WTC11 (cell line): Measurements from ENCODE around the gene YAP1. TPM values are rescaled to one million over a fixed set of nuclear protein-coding genes. Genes with fewer than 3 reads are reported as not detected.

ENCODE experiments used
- ATAC-seq: fragments of 200-7000 bp; cut with Tn5 transposase; 2 replicates; pipeline ENCODE4 v1.10.0; 2021; ENCODE audit warnings: mild to moderate bottlenecking, moderate library complexity
- CTCF ChIA-PET: fragments of 300-600 bp; sonication (Branson Sonifier 250); formaldehyde crosslinking; loops from one replicate; lab custom pipeline; 2021; ENCODE audit warnings: antibody characterized with exemption; lab: Charles Lee
- POLR2A ChIA-PET: fragments of 350-600 bp; sonication (Branson Sonifier 250); formaldehyde crosslinking; loops from one replicate; lab custom pipeline; 2021; ENCODE audit warnings: antibody characterized with exemption; lab: Charles Lee
- DNase-seq: peaks from one replicate; pipeline ENCODE4 v3.0.0; 2021; ENCODE audit warnings: low spot score
- H3K27ac Mint-ChIP-seq: 2 replicates; pipeline ENCODE4 v1.8.0; 2021; ENCODE audit warnings: mixed read lengths
- H3K27me3 Mint-ChIP-seq: 2 replicates; pipeline ENCODE4 v1.8.0; 2021; ENCODE audit warnings: low read depth, mild to moderate bottlenecking, moderate library complexity, mixed read lengths
- H3K36me3 Mint-ChIP-seq: 2 replicates; pipeline ENCODE4 v1.8.0; 2021; ENCODE audit warnings: mixed read lengths
- H3K4me1 Mint-ChIP-seq: 2 replicates; pipeline ENCODE4 v1.8.0; 2022; ENCODE audit warnings: mixed read lengths
- H3K4me3 Mint-ChIP-seq: 2 replicates; pipeline ENCODE4 v1.8.0; 2021; ENCODE audit warnings: mild to moderate bottlenecking, moderate library complexity, mixed read lengths
- H3K9me3 Mint-ChIP-seq: 2 replicates; pipeline ENCODE4 v1.8.0; 2021; ENCODE audit warnings: mixed read lengths
- E2F4 ChIP-seq: sonication (generic); formaldehyde crosslinking; IDR thresholded peaks from 2 replicates; pipeline ENCODE4 v1.8.1; 2022; ENCODE audit warnings: low read depth, mild to moderate bottlenecking, moderate library complexity, missing genetic modification reagents, borderline replicate concordance
- ELF4 ChIP-seq: sonication (generic); formaldehyde crosslinking; IDR thresholded peaks from 2 replicates; pipeline ENCODE4 v1.8.1; 2022; ENCODE audit warnings: low read depth, mild to moderate bottlenecking, moderate library complexity, missing genetic modification reagents
- NFATC4 ChIP-seq: fragments of 250-450 bp; sonication (Bioruptor Pico); IDR thresholded peaks from 2 replicates; pipeline ENCODE4 v1.9.0; 2021; ENCODE audit warnings: mild to moderate bottlenecking
- PRDM15 ChIP-seq: sonication (generic); formaldehyde crosslinking; IDR thresholded peaks from 2 replicates; pipeline ENCODE4 v1.8.0; 2022; ENCODE audit warnings: missing genetic modification reagents
- RELA ChIP-seq: sonication (generic); formaldehyde crosslinking; IDR thresholded peaks from 2 replicates; pipeline ENCODE4 v1.8.1; 2022; ENCODE audit warnings: missing genetic modification reagents, mild to moderate bottlenecking, borderline replicate concordance
- RORB ChIP-seq: fragments of 250-450 bp; sonication (Bioruptor Pico); IDR thresholded peaks from 2 replicates; pipeline ENCODE4 v1.9.0; 2021; ENCODE audit warnings: mild to moderate bottlenecking
- SMAD3 ChIP-seq: sonication (generic); formaldehyde crosslinking; IDR thresholded peaks from 2 replicates; pipeline ENCODE4 v1.8.0; 2022; ENCODE audit warnings: missing genetic modification reagents, mild to moderate bottlenecking, borderline replicate concordance
- SOX15 ChIP-seq: fragments of 250-450 bp; sonication (Bioruptor Pico); IDR thresholded peaks from 2 replicates; pipeline ENCODE4 v1.9.0; 2021; ENCODE audit warnings: mild to moderate bottlenecking
- SP1 ChIP-seq: sonication (generic); formaldehyde crosslinking; conservative IDR thresholded peaks from 2 replicates; pipeline ENCODE4 v1.8.1; 2022; ENCODE audit warnings: missing genetic modification reagents
- STAT6 ChIP-seq: sonication (generic); formaldehyde crosslinking; conservative IDR thresholded peaks from 2 replicates; pipeline ENCODE4 v1.8.1; 2023; ENCODE audit warnings: mild to moderate bottlenecking, low read depth, missing genetic modification reagents, moderate library complexity
- USF2 ChIP-seq: sonication (generic); formaldehyde crosslinking; IDR thresholded peaks from 2 replicates; pipeline ENCODE4 v1.8.1; 2023; ENCODE audit warnings: mild to moderate bottlenecking, missing genetic modification reagents, moderate library complexity
- ZBTB43 ChIP-seq: sonication (generic); formaldehyde crosslinking; IDR thresholded peaks from 2 replicates; pipeline ENCODE4 v1.8.1; 2023; ENCODE audit warnings: mild to moderate bottlenecking, missing genetic modification reagents
- ZMAT4 ChIP-seq: fragments of 250-450 bp; sonication (Bioruptor Pico); IDR thresholded peaks from 2 replicates; pipeline ENCODE4 v1.9.0; 2021; ENCODE audit warnings: mild to moderate bottlenecking
- ZNF232 ChIP-seq: sonication (generic); formaldehyde crosslinking; IDR thresholded peaks from 2 replicates; pipeline ENCODE4 v1.8.0; 2022; ENCODE audit warnings: mild to moderate bottlenecking, missing genetic modification reagents
- ZNF671 ChIP-seq: fragments of 250-450 bp; sonication (Bioruptor Pico); IDR thresholded peaks from 2 replicates; pipeline ENCODE4 v1.8.0; 2021; ENCODE audit warnings: mild to moderate bottlenecking
- total RNA-seq: library from RNA; stranded (reverse); gene quantifications from 3 replicates; pipeline ENCODE4 v1.2.3, GENCODE V29; 2021

YAP1 gene
- total RNA-seq, 1 experiment from 2014 or later: 88.7 TPM

GRCh38 chr11:102153082-102153481, 42.8 kb downstream of the YAP1 start (continued):
- TF ChIP-seq ZMAT4 (CRISPR knock-in tag): no peak

- ATAC-seq (no peak), DNase-seq (no peak)
- CTCF ChIA-PET: no interaction called here
- Mint-ChIP-seq H3K36me3 (no peaks in the 10 kb centered on the region), H3K9me3 (no peaks in the 10 kb centered on the region), H3K27me3 (no peaks in the 10 kb centered on the region), H3K4me1 (peaks cover 42% of the 10 kb centered on the region), H3K4me3 (no peak overlapping the region), H3K27ac (no peak overlapping the region)
- POLR2A ChIA-PET: no interaction called here
- TF ChIP-seq NFATC4 (CRISPR knock-in tag): no peak
- TF ChIP-seq ZNF671: no peak
- no peak for TF ChIP-seq USF2 (CRISPR knock-in tag)
- TF ChIP-seq SOX15: no peak
- TF ChIP-seq ZBTB43 (CRISPR knock-in tag): no peak
- TF ChIP-seq ZMAT4 (CRISPR knock-in tag): no peak
- TF ChIP-seq PRDM15: no peak
- no peak for TF ChIP-seq ZNF232 (CRISPR knock-in tag)
- TF ChIP-seq SMAD3 (CRISPR knock-in tag): no peak
- no peak for TF ChIP-seq RELA (CRISPR knock-in tag)
- TF ChIP-seq RORB (CRISPR knock-in tag): no peak
- no peak for TF ChIP-seq SP1 (CRISPR knock-in tag)
- TF ChIP-seq STAT6 (CRISPR knock-in tag): no peak
- TF ChIP-seq E2F4 (CRISPR knock-in tag): no peak
- TF ChIP-seq ELF4 (CRISPR knock-in tag): no peak
Observed at GRCh38 chr11:102154806-102155205, 44.6 kb downstream of the YAP1 start.
